HCT116 (cell line): ENCODE measurements around the gene PSMA7. TPM values are rescaled to one million over a fixed set of nuclear protein-coding genes. Genes with fewer than 3 reads are reported as not detected.

Experiments used
- ATAC-seq: fragments of 200-7000 bp; cut with Tn5 transposase; 2 replicates; pipeline ENCODE4 v1.9.1; 2020; ENCODE audit warnings: mild to moderate bottlenecking, moderate library complexity
- BruUV-seq: library from RNA; stranded (reverse); fragments of 400-500 nt; replicated peaks from 2 replicates; lab custom pipeline; 2021; lab: Mats Ljungman, UMichigan
- CTCF ChIA-PET: fragments of 300-600 bp; sonication (Branson Sonifier 250); formaldehyde crosslinking; loops from one replicate; lab custom pipeline; 2021; ENCODE audit warnings: antibody characterized with exemption; lab: Charles Lee
- POLR2A ChIA-PET: fragments of 300-600, 350-600 bp; sonication (Branson Sonifier 250); formaldehyde crosslinking; loops from one replicate; lab custom pipeline; 2021; ENCODE audit warnings: antibody characterized with exemption; lab: Charles Lee
- RAD21 ChIA-PET, 2 experiments: fragments of 300-600 bp; sonication (Branson Sonifier 250); formaldehyde crosslinking; loops; one replicate each; lab custom pipeline; 2023; ENCODE audit warnings: low total read pairs in 2 of 2; ENCODE audit not compliant: uncharacterized antibody in 2 of 2, unreplicated experiment in 2 of 2, low non-redundant PET in 1 of 2; lab: Charles Lee
- DNase-seq: peaks from one replicate; pipeline ENCODE4 v3.0.0-alpha.2; 2010; ENCODE audit warnings: low read depth, low spot score
- H2AFZ ChIP-seq: fragments of 200-600 bp; shearing (Covaris generic), sonication (generic); 2 replicates; pipeline ENCODE4 v1.6.1; 2017; ENCODE audit warnings: low read depth, mixed run types, mixed read lengths, antibody characterized with exemption, low read length; ENCODE audit not compliant: poor library complexity, severe bottlenecking
- H3K27ac ChIP-seq: 2 replicates; pipeline ENCODE4 v1.5.1; 2012; ENCODE audit warnings: low read depth, low read length
- H3K27me3 ChIP-seq: fragments of 200-600 bp; sonication (generic); 2 replicates; pipeline ENCODE4 v1.6.1; 2016; ENCODE audit warnings: mixed run types, low read length, mixed read lengths; ENCODE audit not compliant: insufficient read depth
- H3K36me3 ChIP-seq, 2 experiments: fragments of 200-500 bp in 1 of 2; fragments of 200-600 bp in 1 of 2; sonication (Bioruptor generic) in 1 of 2; sonication (generic) in 1 of 2; 2 replicates each; pipeline versions ENCODE4 v1.5.1 to v1.6.1; 2014 to 2016; ENCODE audit warnings: low read length in 2 of 2, inconsistent platforms in 1 of 2, mixed read lengths in 1 of 2, mixed run types in 1 of 2; ENCODE audit not compliant: insufficient read depth in 2 of 2, control insufficient read depth in 1 of 2
- H3K4me1 ChIP-seq, 2 experiments: fragments of 200-600 bp in 1 of 2; sonication (generic) in 1 of 2; 2 replicates each; pipeline versions ENCODE4 v1.5.1 to v1.6.1; 2012 to 2017; ENCODE audit warnings: low read length in 2 of 2, inconsistent platforms in 1 of 2, mild to moderate bottlenecking in 1 of 2, mixed read lengths in 1 of 2, mixed run types in 1 of 2, moderate library complexity in 1 of 2; ENCODE audit not compliant: insufficient read depth in 2 of 2, control insufficient read depth in 1 of 2
- H3K4me2 ChIP-seq: fragments of 200-600 bp; sonication (generic); 2 replicates; pipeline ENCODE4 v1.6.1; 2017; ENCODE audit warnings: mixed run types, low read length, mixed read lengths
- H3K4me3 ChIP-seq, 2 experiments: fragments of 200-600 bp in 1 of 2; sonication (generic) in 1 of 2; replicated peaks in 1 of 2; 2 replicates each; pipeline ENCODE4 v1.5.1; 2011 to 2016; ENCODE audit warnings: low read length in 2 of 2, control low read depth in 1 of 2, low read depth in 1 of 2, mild to moderate bottlenecking in 1 of 2, mixed read lengths in 1 of 2, mixed run types in 1 of 2
- H3K79me2 ChIP-seq: fragments of 200-600 bp; sonication (generic); 2 replicates; pipeline ENCODE4 v1.6.1; 2017; ENCODE audit warnings: mild to moderate bottlenecking, mixed run types, low read length, moderate library complexity, mixed read lengths; ENCODE audit not compliant: insufficient read depth
- H3K9ac ChIP-seq: fragments of 200-600 bp; sonication (generic); 2 replicates; pipeline ENCODE4 v1.6.1; 2016; ENCODE audit warnings: low read length, mixed read lengths
- H3K9me2 ChIP-seq: fragments of 200-600 bp; sonication (generic), shearing (Covaris generic); 2 replicates; pipeline ENCODE4 v1.6.1; 2017; ENCODE audit warnings: mixed run types, mild to moderate bottlenecking, moderate library complexity; ENCODE audit not compliant: insufficient read depth
- H3K9me3 ChIP-seq, 2 experiments: fragments of 200-500 bp in 1 of 2; fragments of 200-600 bp in 1 of 2; sonication (Bioruptor generic) in 1 of 2; sonication (generic) in 1 of 2; 2 replicates each; pipeline ENCODE4 v1.6.1; 2014 to 2017; ENCODE audit warnings: low read length in 2 of 2, mixed read lengths in 2 of 2, inconsistent platforms in 1 of 2, low read depth in 1 of 2, mild to moderate bottlenecking in 1 of 2, mixed run types in 1 of 2, moderate library complexity in 1 of 2; ENCODE audit not compliant: control insufficient read depth in 1 of 2, insufficient read depth in 1 of 2
- H4K20me1 ChIP-seq: fragments of 200-600 bp; sonication (generic), shearing (Covaris generic); 2 replicates; pipeline ENCODE4 v1.6.1; 2017; ENCODE audit warnings: mixed run types, mild to moderate bottlenecking, moderate library complexity; ENCODE audit not compliant: insufficient read depth
- ATF3 ChIP-seq: IDR thresholded peaks from 2 replicates; pipeline ENCODE4 v1.6.1; 2012
- CBX3 ChIP-seq: IDR thresholded peaks from 2 replicates; pipeline ENCODE4 v1.6.1; 2012; ENCODE audit warnings: low read depth
- CEBPB ChIP-seq: IDR thresholded peaks from 2 replicates; pipeline ENCODE4 v1.6.1; 2012; ENCODE audit warnings: low read depth
- ELF1 ChIP-seq: IDR thresholded peaks from 2 replicates; pipeline ENCODE4 v1.6.1; 2012; ENCODE audit warnings: low read depth, borderline replicate concordance
- EZH2 ChIP-seq: fragments of 200-600 bp; sonication (generic); IDR thresholded peaks from 2 replicates; pipeline ENCODE4 v1.6.1; 2017; ENCODE audit warnings: antibody characterized with exemption, mixed run types
- EZH2phosphoT487 ChIP-seq: fragments of 200-600 bp; IDR thresholded peaks from 2 replicates; pipeline ENCODE4 v1.6.1; 2018; ENCODE audit warnings: antibody characterized with exemption, borderline replicate concordance
- FOSL1 ChIP-seq: IDR thresholded peaks from 2 replicates; pipeline ENCODE4 v1.6.1; 2012; ENCODE audit warnings: low read depth
- RAD21 ChIP-seq: IDR thresholded peaks from 2 replicates; pipeline ENCODE4 v1.6.1; 2012; ENCODE audit warnings: low read depth, mild to moderate bottlenecking
- SP1 ChIP-seq: IDR thresholded peaks from 2 replicates; pipeline ENCODE4 v1.6.1; 2012; ENCODE audit warnings: low read depth
- TCF7L2 ChIP-seq: IDR thresholded peaks from 2 replicates; pipeline ENCODE4 v1.7.0; 2011; ENCODE audit warnings: borderline replicate concordance, inconsistent platforms; ENCODE audit not compliant: insufficient read depth, insufficient read length; ENCODE audit errors: extremely low read depth
- YY1 ChIP-seq: IDR thresholded peaks from 2 replicates; pipeline ENCODE4 v1.6.1; 2011; ENCODE audit warnings: low read length, low read depth, moderate library complexity, mild to moderate bottlenecking; ENCODE audit not compliant: insufficient replicate concordance; ENCODE audit errors: extremely low read depth
- ZFX ChIP-seq: fragments of 450-650 bp; IDR thresholded peaks from 2 replicates; pipeline ENCODE4 v1.6.1; 2017
- ZNF274 ChIP-seq: fragments of 200-500 bp; sonication (Bioruptor generic); IDR thresholded peaks from 2 replicates; pipeline ENCODE4 v1.6.1; 2014; ENCODE audit warnings: mild to moderate bottlenecking, low read depth, low read length, inconsistent platforms
- intact Hi-C: fragments of 100-400 bp; cut with micrococcal nuclease; formaldehyde crosslinking; loops from 2 replicates; pipeline ENCODE4 v1.10.0; 2022
- total RNA-seq: library from RNA; stranded (reverse); gene quantifications from one replicate; pipeline ENCODE4 v1.2.1, GENCODE V29; 2021; ENCODE audit not compliant: unreplicated experiment

The PSMA7 gene
- total RNA-seq, 1 experiment from 2014 or later = 364 TPM

GRCh38 chr20:62164879-62165761 is 21.9 kb upstream of the PSMA7 start:
- no peaks in the 10 kb centered on the region for H3K9me3 ChIP-seq
- H3K79me2 ChIP-seq = peaks cover 15% of the 10 kb centered on the region; the same call in 1 of the 2 replicates
- CTCF ChIA-PET = no interaction called here
- no TSS peak for BruUV-seq
- no peak for DNase-seq
- no peaks in the 10 kb centered on the region for H3K9me2 ChIP-seq
- H3K9ac ChIP-seq = no peak overlapping the region
- no peak for ATAC-seq
- H2AFZ ChIP-seq = no peak overlapping the region
- no peak overlapping the region for H3K27ac ChIP-seq
- TF ChIP-seq YY1 = no peak
- TF ChIP-seq ZNF274 = no peak
- no peak for TF ChIP-seq RAD21
- no peak for TF ChIP-seq CEBPB
- no peak for TF ChIP-seq FOSL1
- no peak overlapping the region for H3K4me3 ChIP-seq
- H3K4me1 ChIP-seq = peaks cover 19 to 20% of the 10 kb centered on the region in 2 experiments
- peaks cover 19 to 29% of the 10 kb centered on the region in 2 experiments; a peak in 3 of 4 replicates for H3K36me3 ChIP-seq
- H3K4me2 ChIP-seq = no peak overlapping the region
- intact Hi-C loops = no loop called here
- H3K27me3 ChIP-seq = no peaks in the 10 kb centered on the region
- H4K20me1 ChIP-seq = no peaks in the 10 kb centered on the region
- POLR2A ChIA-PET = no interaction called here
- RAD21 ChIA-PET = no interaction called here

GRCh38 chr20:62163986-62164762 is 21.0 kb upstream of the PSMA7 start:
- no peak for DNase-seq
- ChIA-PET RAD21 (no interaction called here), CTCF (no interaction called here), POLR2A (no interaction called here)
- peaks cover 19 to 29% of the 10 kb centered on the region in 2 experiments; a peak in 3 of 4 replicates for H3K36me3 ChIP-seq
- intact Hi-C loops = no loop called here
- no peak overlapping the region for H3K4me3 ChIP-seq
- BruUV-seq = no TSS peak
- no peak for ATAC-seq
- H2AFZ ChIP-seq = no peak overlapping the region
- peaks cover 19% of the 10 kb centered on the region; the same call in 1 of the 2 replicates for H3K79me2 ChIP-seq
- no peaks in the 10 kb centered on the region for H3K9me3 ChIP-seq
- H3K9ac ChIP-seq = no peak overlapping the region
- no peak overlapping the region for H3K4me2 ChIP-seq
- no peaks in the 10 kb centered on the region for H3K9me2 ChIP-seq
- no peaks in the 10 kb centered on the region for H3K27me3 ChIP-seq
- peaks cover 26 to 29% of the 10 kb centered on the region in 2 experiments for H3K4me1 ChIP-seq
- no peak overlapping the region for H3K27ac ChIP-seq
- TF ChIP-seq ELF1 (no peak), EZH2 (no peak), ZFX (no peak), SP1 (no peak), TCF7L2 (no peak), CBX3 (no peak), EZH2phosphoT487 (no peak), ATF3 (no peak)
- H4K20me1 ChIP-seq = peaks cover 3% of the 10 kb centered on the region; the same call in 1 of the 2 replicates
